HepG2 (cell line): ENCODE data around the gene AGBL1. TPM values are rescaled to one million over a fixed set of nuclear protein-coding genes. Genes with fewer than 3 reads are reported as not detected.

Experiments used
- ATAC-seq: fragments of 200-7000 bp; cut with Tn5 transposase; 3 replicates; pipeline ENCODE4 v1.9.1; 2020; ENCODE audit warnings: mild to moderate bottlenecking, moderate library complexity
- BruUV-seq: library from RNA; stranded (reverse); fragments of 400-500 nt; replicated peaks from 2 replicates; lab custom pipeline; 2021; lab: Mats Ljungman, UMichigan
- CTCF ChIA-PET: fragments of 300-600 bp; formaldehyde crosslinking; extraction: SDS; loops from one replicate; lab custom pipeline; 2021; ENCODE audit warnings: low total read pairs, inconsistent platforms, low intra/inter-chr PET ratio; lab: Yijun Ruan, JAX
- POLR2A ChIA-PET: fragments of 350-600 bp; sonication (Branson Sonifier 250); formaldehyde crosslinking; loops from one replicate; lab custom pipeline; 2020; ENCODE audit warnings: antibody characterized with exemption, inconsistent platforms; lab: Yijun Ruan, JAX
- DNase-seq: peaks from one replicate; pipeline ENCODE4 v3.0.0-alpha.2; 2015; ENCODE audit warnings: low spot score
- FAIRE-seq: peaks from 3 replicates; lab custom pipeline; 2011; peaks lifted over from hg19 to GRCh38; lab: Jason Lieb, UNC
- H2AFZ ChIP-seq: one replicate; pipeline ENCODE4 v1.6.1; 2011; ENCODE audit warnings: low read length, inconsistent platforms
- H3K27ac ChIP-seq: fragments of 300-600 bp; 3 replicates; pipeline ENCODE4 v1.8.0; 2011; ENCODE audit warnings: mixed run types, mild to moderate bottlenecking, mixed read lengths, low read length, inconsistent platforms; ENCODE audit not compliant: insufficient read depth; ENCODE audit errors: extremely low read length
- H3K27me3 ChIP-seq, 2 experiments: fragments of 200-600 bp in 1 of 2; 2 replicates in 1 of 2; 3 replicates in 1 of 2; pipeline versions ENCODE4 v1.6.0 to v1.8.0; 2011; ENCODE audit warnings: low read length in 2 of 2, mild to moderate bottlenecking in 2 of 2, moderate library complexity in 2 of 2, inconsistent platforms in 1 of 2; ENCODE audit not compliant: insufficient read depth in 2 of 2, control insufficient read depth in 1 of 2
- H3K36me3 ChIP-seq, 2 experiments: fragments of 200-600 bp in 1 of 2; replicated peaks in 1 of 2; 2 replicates in 1 of 2; 3 replicates in 1 of 2; pipeline versions ENCODE4 v1.5.1 to v1.8.0; 2011; ENCODE audit warnings: low read length in 2 of 2, inconsistent platforms in 1 of 2; ENCODE audit not compliant: insufficient read depth in 2 of 2, control insufficient read depth in 1 of 2
- H3K4me1 ChIP-seq: 2 replicates; pipeline ENCODE4 v1.5.1; 2012; ENCODE audit warnings: low read length, inconsistent platforms; ENCODE audit not compliant: insufficient read depth
- H3K4me2 ChIP-seq: 2 replicates; pipeline ENCODE4 v1.6.0; 2011; ENCODE audit warnings: low read depth, low read length, inconsistent platforms
- H3K4me3 ChIP-seq, 3 experiments: fragments of 200-600 bp in 1 of 3; sonication (generic), shearing (Covaris generic) in 1 of 3; replicated peaks in 1 of 3; 2 replicates each; pipeline ENCODE4 v1.5.1; 2011 to 2016; ENCODE audit warnings: low read length in 3 of 3, inconsistent platforms in 2 of 3, low read depth in 2 of 3, mild to moderate bottlenecking in 2 of 3, control low read depth in 1 of 3, mixed read lengths in 1 of 3; ENCODE audit not compliant: insufficient read depth in 1 of 3
- H3K79me2 ChIP-seq: one replicate; pipeline ENCODE4 v1.6.1; 2011; ENCODE audit warnings: low read length, inconsistent platforms; ENCODE audit not compliant: insufficient read depth
- H3K9ac ChIP-seq: 2 replicates; pipeline ENCODE4 v1.6.0; 2011; ENCODE audit warnings: mild to moderate bottlenecking, low read depth, low read length, inconsistent platforms; ENCODE audit not compliant: insufficient read depth
- H3K9me3 ChIP-seq: 2 replicates; pipeline ENCODE4 v1.5.1; 2012; ENCODE audit warnings: mild to moderate bottlenecking, low read length
- H4K20me1 ChIP-seq: 2 replicates; pipeline ENCODE4 v1.6.0; 2011; ENCODE audit warnings: inconsistent platforms, mild to moderate bottlenecking, low read length, moderate library complexity; ENCODE audit not compliant: insufficient read depth
- ETV6 ChIP-seq: sonication (generic); formaldehyde crosslinking; conservative IDR thresholded peaks from 2 replicates; pipeline ENCODE4 v1.4.0; 2020; ENCODE audit warnings: missing genetic modification reagents
- LRRFIP1 ChIP-seq: sonication (generic); formaldehyde crosslinking; conservative IDR thresholded peaks from 2 replicates; pipeline ENCODE4 v1.4.0; 2020; ENCODE audit warnings: missing genetic modification reagents
- MBNL3 ChIP-seq: fragments of 250-450 bp; sonication (Bioruptor Pico); conservative IDR thresholded peaks from 2 replicates; pipeline ENCODE4 v1.8.0; 2022; ENCODE audit warnings: mild to moderate bottlenecking, inconsistent platforms
- RBAK ChIP-seq: sonication (generic); formaldehyde crosslinking; IDR thresholded peaks from 2 replicates; pipeline ENCODE4 v1.5.1; 2020; ENCODE audit warnings: mild to moderate bottlenecking, missing genetic modification reagents
- SMAD1 ChIP-seq: sonication (generic); formaldehyde crosslinking; IDR thresholded peaks from 2 replicates; pipeline ENCODE4 v1.4.0; 2020; ENCODE audit warnings: missing genetic modification reagents, low read depth, mild to moderate bottlenecking, borderline replicate concordance
- ZNF501 ChIP-seq: sonication (generic); formaldehyde crosslinking; IDR thresholded peaks from 2 replicates; pipeline ENCODE4 v1.5.1; 2020; ENCODE audit warnings: mild to moderate bottlenecking, moderate library complexity, missing genetic modification reagents
- ZNF616 ChIP-seq: sonication (generic); formaldehyde crosslinking; IDR thresholded peaks from 2 replicates; pipeline ENCODE4 v1.5.0; 2020; ENCODE audit warnings: low read depth, mild to moderate bottlenecking, missing genetic modification reagents
- ZNF652 ChIP-seq: IDR thresholded peaks from 2 replicates; pipeline ENCODE4 v1.6.1; 2016; ENCODE audit warnings: low read depth, borderline replicate concordance
- ZNF703 ChIP-seq: sonication (generic); formaldehyde crosslinking; IDR thresholded peaks from 2 replicates; pipeline ENCODE4 v1.5.1; 2020; ENCODE audit warnings: missing genetic modification reagents, mild to moderate bottlenecking, moderate library complexity, borderline replicate concordance
- ZNF878 ChIP-seq: sonication (generic); formaldehyde crosslinking; IDR thresholded peaks from 2 replicates; pipeline ENCODE4 v1.8.1; 2023; ENCODE audit warnings: mild to moderate bottlenecking, missing genetic modification reagents, moderate library complexity
- ZSCAN31 ChIP-seq: sonication (generic); formaldehyde crosslinking; IDR thresholded peaks from 2 replicates; pipeline ENCODE4 v1.5.0; 2020; ENCODE audit warnings: low read depth, mild to moderate bottlenecking, missing genetic modification reagents
- WGBS: methylation state at CpG from one replicate; pipeline ENCODE4 v1.1.6; 2017; ENCODE audit warnings: low lambda C conversion rate; 5-methylcytosine and 5-hydroxymethylcytosine counted together
- in situ Hi-C: cut with HindIII; loops from 2 replicates; pipeline ENCODE4 v1.10.0; 2017; ENCODE audit warnings: low pct_unique_long_range_greater_than_20kb; ENCODE audit not compliant: extremely low pct_ligation_motif_present
- intact Hi-C: fragments of 100-400 bp; cut with micrococcal nuclease; formaldehyde crosslinking; loops from one replicate; pipeline ENCODE4 v1.10.0; 2022; ENCODE audit not compliant: unreplicated experiment
- polyA plus RNA-seq, 8 experiments: library from polyadenylated mRNA; depleted of rRNA in 3 of 8; stranded (reverse) in 7 of 8; unstranded in 1 of 8; fragments of >200 nt; fragmentation: Illumina TruSeq in 4 of 8; extraction: Trizol in 4 of 8; gene quantifications; 2 replicates each; pipeline versions ENCODE4 v1.2.1 to v1.2.3, GENCODE V29; 2011 to 2016; ENCODE audit warnings: low read depth in 4 of 8, missing spikeins in 1 of 8, mixed read lengths in 1 of 8; ENCODE audit not compliant: insufficient read depth in 1 of 8
- total RNA-seq, 5 experiments: library from RNA; depleted of rRNA; stranded (reverse); fragments of >200 nt; fragmentation: Illumina TruSeq; extraction: Trizol; gene quantifications; 2 replicates each; pipeline ENCODE4 v1.2.3, GENCODE V29; 2016; ENCODE audit warnings: low read depth in 1 of 5
- TF ChIP-seq, protein P1 (sequence below): fragments of 450-650 bp; IDR thresholded peaks from 2 replicates; pipeline ENCODE4 v1.6.1; 2016
- TF ChIP-seq, protein P2 (sequence below): sonication (generic); formaldehyde crosslinking; IDR thresholded peaks from 2 replicates; pipeline ENCODE4 v1.4.0; 2020; ENCODE audit warnings: missing genetic modification reagents, borderline replicate concordance
- TF ChIP-seq, protein P3 (sequence below), 2 experiments: sonication (generic) in 1 of 2; formaldehyde crosslinking in 1 of 2; IDR thresholded peaks; 2 replicates each; pipeline versions ENCODE4 v1.5.1 to v1.6.1; 2011 to 2020; ENCODE audit warnings: borderline replicate concordance in 1 of 2, low read depth in 1 of 2, low read length in 1 of 2, mild to moderate bottlenecking in 1 of 2, missing genetic modification reagents in 1 of 2, moderate library complexity in 1 of 2

The AGBL1 gene
- total and polyA plus RNA-seq, 2 of the 13 experiments (the other 11 are each of a cell fraction or from before 2014, with no cell fraction given) = 0.01 TPM; not detected in 1

- TF ChIP-seq, protein P1, sequence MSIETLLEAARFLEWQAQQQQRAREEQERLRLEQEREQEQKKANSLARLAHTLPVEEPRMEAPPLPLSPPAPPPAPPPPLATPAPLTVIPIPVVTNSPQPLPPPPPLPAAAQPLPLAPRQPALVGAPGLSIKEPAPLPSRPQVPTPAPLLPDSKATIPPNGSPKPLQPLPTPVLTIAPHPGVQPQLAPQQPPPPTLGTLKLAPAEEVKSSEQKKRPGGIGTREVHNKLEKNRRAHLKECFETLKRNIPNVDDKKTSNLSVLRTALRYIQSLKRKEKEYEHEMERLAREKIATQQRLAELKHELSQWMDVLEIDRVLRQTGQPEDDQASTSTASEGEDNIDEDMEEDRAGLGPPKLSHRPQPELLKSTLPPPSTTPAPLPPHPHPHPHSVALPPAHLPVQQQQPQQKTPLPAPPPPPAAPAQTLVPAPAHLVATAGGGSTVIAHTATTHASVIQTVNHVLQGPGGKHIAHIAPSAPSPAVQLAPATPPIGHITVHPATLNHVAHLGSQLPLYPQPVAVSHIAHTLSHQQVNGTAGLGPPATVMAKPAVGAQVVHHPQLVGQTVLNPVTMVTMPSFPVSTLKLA = no peak
- no peak for TF ChIP-seq LRRFIP1
- TF ChIP-seq, protein P2, sequence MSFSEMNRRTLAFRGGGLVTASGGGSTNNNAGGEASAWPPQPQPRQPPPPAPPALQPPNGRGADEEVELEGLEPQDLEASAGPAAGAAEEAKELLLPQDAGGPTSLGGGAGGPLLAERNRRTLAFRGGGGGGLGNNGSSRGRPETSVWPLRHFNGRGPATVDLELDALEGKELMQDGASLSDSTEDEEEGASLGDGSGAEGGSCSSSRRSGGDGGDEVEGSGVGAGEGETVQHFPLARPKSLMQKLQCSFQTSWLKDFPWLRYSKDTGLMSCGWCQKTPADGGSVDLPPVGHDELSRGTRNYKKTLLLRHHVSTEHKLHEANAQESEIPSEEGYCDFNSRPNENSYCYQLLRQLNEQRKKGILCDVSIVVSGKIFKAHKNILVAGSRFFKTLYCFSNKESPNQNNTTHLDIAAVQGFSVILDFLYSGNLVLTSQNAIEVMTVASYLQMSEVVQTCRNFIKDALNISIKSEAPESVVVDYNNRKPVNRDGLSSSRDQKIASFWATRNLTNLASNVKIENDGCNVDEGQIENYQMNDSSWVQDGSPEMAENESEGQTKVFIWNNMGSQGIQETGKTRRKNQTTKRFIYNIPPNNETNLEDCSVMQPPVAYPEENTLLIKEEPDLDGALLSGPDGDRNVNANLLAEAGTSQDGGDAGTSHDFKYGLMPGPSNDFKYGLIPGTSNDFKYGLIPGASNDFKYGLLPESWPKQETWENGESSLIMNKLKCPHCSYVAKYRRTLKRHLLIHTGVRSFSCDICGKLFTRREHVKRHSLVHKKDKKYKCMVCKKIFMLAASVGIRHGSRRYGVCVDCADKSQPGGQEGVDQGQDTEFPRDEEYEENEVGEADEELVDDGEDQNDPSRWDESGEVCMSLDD (CRISPR knock-in tag) = no peak
- TF ChIP-seq MBNL3 = no peak
Measured at GRCh38 chr15:86615816-86616215, 536.1 kb downstream of the AGBL1 start (continued).

- intact Hi-C loops (no loop called here), in situ Hi-C loops (loop anchor here (25.0 kb wide), 1 partner anchor 754 kb away; no protein-coding TSS in a partner anchor)
- no peaks in the 10 kb centered on the region for H3K36me3 ChIP-seq
- no peak for ATAC-seq
- FAIRE-seq = no peak
- ChIA-PET CTCF (no interaction called here), POLR2A (no interaction called here)
- BruUV-seq = no TSS peak
- no peaks in the 10 kb centered on the region for H3K4me1 ChIP-seq
- DNase-seq = no peak
- WGBS = 0% methylated on average over 1 of the region's 1 CpG
- H3K27me3 ChIP-seq = no peaks in the 10 kb centered on the region
- no peak overlapping the region for H3K9ac ChIP-seq
- H4K20me1 ChIP-seq = no peaks in the 10 kb centered on the region
- H3K4me2 ChIP-seq = no peak overlapping the region
- no peak overlapping the region for H2AFZ ChIP-seq
- no peaks in the 10 kb centered on the region for H3K79me2 ChIP-seq
- no peak overlapping the region for H3K27ac ChIP-seq
- H3K4me3 ChIP-seq = no peak overlapping the region
- peaks cover 10% of the 10 kb centered on the region; the same call in 1 of the 2 replicates for H3K9me3 ChIP-seq
- no peak for TF ChIP-seq ETV6 (CRISPR knock-in tag)
- TF ChIP-seq SMAD1 (CRISPR knock-in tag) = no peak
- no peak for TF ChIP-seq ZNF878 (CRISPR knock-in tag)
- TF ChIP-seq ZSCAN31 (CRISPR knock-in tag) = no peak
- TF ChIP-seq ZNF652 (CRISPR knock-in tag) = no peak
- TF ChIP-seq RBAK (CRISPR knock-in tag) = no peak
- TF ChIP-seq ZNF616 (CRISPR knock-in tag) = no peak
- TF ChIP-seq, protein P3, sequence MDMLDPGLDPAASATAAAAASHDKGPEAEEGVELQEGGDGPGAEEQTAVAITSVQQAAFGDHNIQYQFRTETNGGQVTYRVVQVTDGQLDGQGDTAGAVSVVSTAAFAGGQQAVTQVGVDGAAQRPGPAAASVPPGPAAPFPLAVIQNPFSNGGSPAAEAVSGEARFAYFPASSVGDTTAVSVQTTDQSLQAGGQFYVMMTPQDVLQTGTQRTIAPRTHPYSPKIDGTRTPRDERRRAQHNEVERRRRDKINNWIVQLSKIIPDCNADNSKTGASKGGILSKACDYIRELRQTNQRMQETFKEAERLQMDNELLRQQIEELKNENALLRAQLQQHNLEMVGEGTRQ (IDR thresholded peaks at IDR 0.05; ENCODE audit: low read depth, low read length) = no peak
- TF ChIP-seq, protein P3 (CRISPR knock-in tag; IDR thresholded peaks at IDR 0.05; ENCODE audit: borderline replicate concordance) = no peak
- no peak for TF ChIP-seq ZNF501
- TF ChIP-seq ZNF703 (CRISPR knock-in tag) = no peak
Measured at GRCh38 chr15:86616771-86617170, 537.1 kb downstream of the AGBL1 start.
